SW 1271 (cell line): ENCODE results near the gene CDH15.

Experiments
- DNase-seq, 2 experiments: peaks; one replicate each; lab custom pipeline; 2025; lab: John Stamatoyannopoulos, UW

CDH15 gene

GRCh38 chr16:89140981-89141883, 30.3 kb upstream of the CDH15 start:
- no peak for DNase-seq

GRCh38 chr16:89141884-89142267, 29.7 kb upstream of the CDH15 start:
- DNase-seq, result no peak

- no peak for DNase-seq
Measured at GRCh38 chr16:89142474-89143195, 28.9 kb upstream of the CDH15 start.

- no peak for DNase-seq
Measured at GRCh38 chr16:89143201-89143741, 28.3 kb upstream of the CDH15 start.

- DNase-seq, result no peak
Measured at GRCh38 chr16:89143911-89144675, 27.5 kb upstream of the CDH15 start.

- DNase-seq, result no peak
Measured at GRCh38 chr16:89144681-89145080, 26.9 kb upstream of the CDH15 start.

- DNase-seq, result no peak
Measured at GRCh38 chr16:89145406-89146161, 26.0 kb upstream of the CDH15 start.

- no peak for DNase-seq
Measured at GRCh38 chr16:89146211-89147005, 25.1 kb upstream of the CDH15 start.

GRCh38 chr16:89147085-89147817, 24.3 kb upstream of the CDH15 start:
- DNase-seq, result no peak

- DNase-seq, result no peak
Measured at GRCh38 chr16:89149386-89149785, 22.2 kb upstream of the CDH15 start.

- DNase-seq, result no peak
Measured at GRCh38 chr16:89150090-89150835, 21.3 kb upstream of the CDH15 start.

- DNase-seq, result no peak
Measured at GRCh38 chr16:89150981-89151380, 20.6 kb upstream of the CDH15 start.

GRCh38 chr16:89152831-89153700, 18.5 kb upstream of the CDH15 start:
- DNase-seq, result no peak

GRCh38 chr16:89153848-89154271, 17.7 kb upstream of the CDH15 start:
- no peak for DNase-seq

- DNase-seq, result no peak
Measured at GRCh38 chr16:89154390-89155183, 17.0 kb upstream of the CDH15 start.

- DNase-seq, result no peak
Measured at GRCh38 chr16:89155184-89155679, 16.3 kb upstream of the CDH15 start.
